ENCODE results near the gene DCX. TPM values are rescaled to one million over a fixed set of nuclear protein-coding genes. Genes with fewer than 3 reads are reported as not detected.

DCX gene
- total RNA-seq (2014; rRNA removed; shearing (Covaris generic)) = 0.06 TPM in 1 of 2 replicates, not detected in the other

DNA sequence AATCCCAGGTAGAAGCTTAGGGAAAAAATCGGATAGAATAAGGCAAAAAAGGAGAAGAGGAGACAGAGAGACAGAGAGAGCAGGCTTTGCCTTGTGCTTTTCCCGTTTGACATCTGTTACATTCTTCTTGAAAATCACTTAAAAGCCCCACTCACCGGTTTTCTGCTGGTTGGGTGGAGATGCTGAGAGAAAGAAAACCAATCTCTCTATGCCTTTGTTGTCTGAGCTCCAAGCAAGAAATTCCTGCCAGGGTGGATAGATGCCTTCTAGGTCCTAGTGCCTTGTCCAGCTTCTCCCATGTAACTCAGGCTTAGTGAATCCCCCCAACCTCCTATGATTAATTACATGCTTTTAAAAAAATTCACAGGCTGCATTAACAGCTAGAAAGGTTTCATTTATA is at the start of gene DCX:
TSS of gene DCX (minus strand) at position 210 of the 400 bp plus-strand sequence. CDS start 1,794 bp downstream, outside the sequence.
- DNase-seq (ENCODE audit: low spot score) = no peak

DNA sequence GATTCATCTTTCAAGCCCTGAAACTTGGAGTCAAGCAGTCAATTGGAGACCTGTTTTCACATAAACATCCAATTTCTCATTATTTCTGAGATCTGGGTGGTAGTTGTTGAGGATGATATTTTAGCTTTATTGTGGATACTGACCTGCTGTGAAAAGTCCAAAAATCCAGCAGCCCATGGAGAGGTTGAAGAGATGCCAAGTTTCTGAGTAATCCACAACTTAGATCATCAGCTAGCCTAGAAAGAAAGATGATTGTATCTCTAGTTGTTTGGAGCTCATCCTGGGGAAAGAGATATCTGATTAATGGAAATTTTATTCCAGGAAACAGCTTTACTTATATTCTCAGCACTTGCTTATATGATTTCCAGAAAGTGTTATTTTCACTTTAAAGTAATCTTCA is 48.6 kb upstream of the DCX start:
- DNase-seq (ENCODE audit: low spot score) = no peak

DNA sequence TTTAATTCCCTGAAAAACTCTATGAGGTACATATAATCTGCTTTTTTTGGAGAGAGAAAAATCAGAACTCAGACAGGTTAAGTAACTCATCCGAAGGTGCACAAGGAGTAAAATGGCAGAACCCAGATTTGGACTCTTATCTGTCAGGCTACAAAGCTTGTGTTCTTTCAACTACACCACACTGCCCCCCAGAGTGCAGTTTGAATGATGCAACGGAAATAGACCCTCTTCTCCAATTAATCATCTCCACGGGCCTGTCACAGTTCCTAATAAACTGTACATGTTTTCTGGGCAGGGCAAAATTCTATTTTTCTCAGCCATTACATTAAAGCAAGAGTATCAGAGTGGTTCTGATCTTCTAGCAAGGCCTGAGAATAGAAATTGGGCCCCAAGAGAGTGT is 35.3 kb upstream of the DCX start:
- DNase-seq (ENCODE audit: low spot score) = peak; percentile 18

GRCh38 chrX:111445485-111445884 is 33.5 kb upstream of the DCX start:
- DNase-seq (ENCODE audit: low spot score) = peak; percentile 50

- DNase-seq (ENCODE audit: low spot score) = peak; percentile 20
These were observed 32.9 kb upstream of the DCX start for GRCh38 chrX:111444881-111445280.

- DNase-seq (ENCODE audit: low spot score) = no peak
These were observed 32.0 kb upstream of the DCX start for GRCh38 chrX:111443946-111444345.

- DNase-seq (ENCODE audit: low spot score) = no peak
These were observed 30.8 kb upstream of the DCX start for GRCh38 chrX:111442791-111443190.

DNA sequence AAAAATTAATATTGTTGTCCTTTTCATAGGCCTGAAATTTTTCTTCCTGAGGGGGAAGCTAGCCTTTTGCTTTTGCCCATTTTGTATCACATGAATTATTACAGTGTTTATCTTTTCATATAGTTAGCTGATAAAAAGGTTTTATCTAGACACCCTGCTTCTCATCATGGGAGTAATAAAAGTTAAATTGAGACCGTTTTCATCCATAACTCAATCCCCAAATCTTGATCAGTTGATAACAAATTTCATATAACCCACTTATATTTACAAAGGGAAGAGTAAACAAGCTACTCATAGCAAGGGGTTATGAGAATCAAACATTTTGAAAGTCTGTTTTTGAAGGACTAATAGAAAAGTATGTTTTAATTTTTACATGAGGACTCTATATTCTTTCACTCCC is 23.5 kb upstream of the DCX start:
- no peak for DNase-seq (ENCODE audit: low spot score)

- no peak for DNase-seq (ENCODE audit: low spot score)
These were observed 19.0 kb upstream of the DCX start for GRCh38 chrX:111431001-111431400.

DNA sequence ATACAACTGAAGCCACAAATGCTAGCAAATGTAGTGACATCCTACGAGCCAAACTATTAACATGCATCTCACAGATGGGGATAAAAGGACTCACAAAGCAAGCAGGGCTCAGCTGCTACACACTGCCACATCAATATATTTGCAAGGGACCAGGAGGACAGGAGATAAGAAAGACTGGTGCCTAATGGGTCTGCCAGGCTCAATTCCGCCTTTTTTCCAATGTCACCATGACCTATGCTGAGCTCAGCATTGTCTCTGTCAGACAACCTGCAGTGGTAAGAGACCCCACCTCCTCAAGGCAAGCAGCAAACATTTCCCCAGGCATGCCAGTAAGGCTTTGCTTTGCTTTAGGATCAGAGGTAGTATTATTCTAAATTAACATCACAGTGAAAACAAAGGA is 435 bp downstream of the DCX start:
- DNase-seq (ENCODE audit: low spot score) = no peak

DNA sequence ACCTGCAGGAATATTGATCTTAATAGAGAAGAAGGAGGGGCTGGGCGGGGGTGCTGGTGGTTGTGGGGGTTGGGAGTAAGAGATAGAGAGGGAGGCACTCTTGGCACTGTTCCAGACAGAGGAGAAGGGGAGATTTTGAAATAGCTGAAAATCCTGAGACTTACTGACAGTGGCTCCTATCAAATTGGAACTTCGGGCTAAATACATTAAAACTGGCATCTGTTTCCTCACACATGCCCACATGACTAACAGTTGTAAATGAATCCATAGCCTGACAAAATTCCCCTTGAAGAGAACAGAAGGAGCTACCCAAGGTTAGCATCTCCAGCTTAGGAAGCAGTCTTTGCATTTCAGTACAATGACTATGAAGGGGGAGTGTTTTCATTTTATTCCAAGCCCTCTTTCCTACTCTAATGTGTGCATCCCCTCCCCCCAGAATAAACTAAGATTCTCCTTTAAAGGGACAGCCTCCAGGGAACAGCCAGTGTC is 1.4 kb downstream of the DCX start:
- no peak for DNase-seq (ENCODE audit: low spot score)

DNA sequence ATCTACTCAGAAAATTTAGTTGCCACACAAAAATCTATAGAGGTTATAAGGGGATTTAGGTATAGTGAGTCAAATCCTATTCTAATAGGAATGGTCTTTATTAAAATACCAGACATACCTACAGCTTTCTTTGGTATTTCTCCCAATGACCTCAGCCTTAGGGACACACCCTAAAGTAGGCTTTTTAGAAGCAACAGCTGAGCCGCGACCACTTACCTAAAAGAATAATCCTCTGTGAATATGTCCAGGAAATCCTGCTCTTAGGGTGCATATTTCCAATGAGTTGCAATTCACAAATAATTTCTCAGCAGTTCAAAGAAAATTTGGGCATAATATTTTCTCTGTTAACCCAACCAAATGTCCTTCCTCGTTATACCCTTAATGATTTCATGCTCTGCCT is 2.7 kb downstream of the DCX start:
- no peak for DNase-seq (ENCODE audit: low spot score)

DNA sequence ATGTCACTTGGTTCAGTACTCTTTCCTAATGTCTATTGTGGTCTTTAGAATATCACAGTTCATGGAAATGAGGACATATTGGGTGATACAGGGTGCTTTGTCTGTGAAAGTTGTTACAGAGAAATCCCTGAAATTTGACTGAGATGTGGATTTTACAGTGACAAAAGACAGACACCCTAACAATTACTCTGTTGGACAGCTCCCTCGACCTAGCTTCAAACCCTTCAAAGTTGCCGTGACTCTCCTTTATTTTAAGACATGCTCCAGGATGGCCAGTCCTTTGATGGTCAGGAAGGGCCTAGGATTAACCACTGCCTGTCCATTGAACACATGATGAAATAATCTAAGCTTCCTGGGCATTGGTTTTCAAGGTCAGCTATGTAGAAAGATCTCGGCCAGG is 4.0 kb downstream of the DCX start:
- no peak for DNase-seq (ENCODE audit: low spot score)

GRCh38 chrX:111402344-111402743 is 9.6 kb downstream of the DCX start:
- no peak for DNase-seq (ENCODE audit: low spot score)

DNA sequence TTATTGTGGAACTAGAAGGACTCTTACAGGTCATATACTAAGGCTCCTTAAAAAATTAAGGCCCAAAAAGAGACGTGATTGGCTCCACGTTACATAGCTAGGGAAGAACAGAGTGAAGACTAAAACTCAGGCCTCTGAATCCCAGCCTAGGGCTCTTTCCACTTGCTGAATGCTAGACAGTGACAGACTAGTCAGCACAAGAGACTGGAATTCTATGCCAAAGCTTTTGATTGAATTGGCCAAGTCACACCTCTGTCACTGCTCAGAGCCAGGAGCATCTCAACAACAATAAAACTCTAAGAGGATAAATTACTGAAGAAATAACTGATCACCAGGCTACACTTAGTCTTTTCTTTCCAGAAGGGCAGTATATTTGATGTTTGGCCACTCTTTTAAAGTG is 16.8 kb downstream of the DCX start:
- no peak for DNase-seq (ENCODE audit: low spot score)

- DNase-seq (ENCODE audit: low spot score) = no peak
These were observed 17.4 kb downstream of the DCX start for GRCh38 chrX:111394569-111394968.

DNA sequence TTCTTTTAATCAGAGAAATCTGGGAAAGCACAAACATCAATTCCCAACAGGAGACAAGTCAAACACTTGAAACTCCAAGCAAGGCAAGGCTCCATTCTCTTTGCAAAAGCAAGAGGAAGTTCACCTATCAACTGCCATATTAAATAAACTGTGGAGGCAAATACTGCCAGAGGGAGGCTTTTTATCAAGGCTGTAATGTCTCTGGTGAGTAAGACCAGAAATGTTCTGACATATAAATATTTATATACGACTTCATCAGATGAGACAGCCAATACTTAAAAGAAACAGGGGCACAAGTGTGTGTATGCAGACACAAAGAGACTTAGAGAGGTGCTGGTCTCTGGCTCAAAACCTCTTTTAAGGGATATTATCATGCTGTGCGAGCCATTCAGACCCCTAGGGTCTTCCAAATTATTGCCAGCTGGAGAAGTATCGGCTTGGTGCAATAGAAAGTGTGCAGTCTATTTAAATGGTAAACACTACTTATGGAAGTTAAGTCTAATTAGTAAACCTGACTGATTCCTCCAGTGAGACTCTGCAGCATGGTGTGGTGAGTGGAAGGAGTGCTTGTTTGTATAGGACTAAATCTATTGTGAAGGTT is 24.4 kb downstream of the DCX start:
- no peak for DNase-seq (ENCODE audit: low spot score)

GRCh38 chrX:111386615-111387233 is 25.3 kb downstream of the DCX start:
- DNase-seq (ENCODE audit: low spot score) = peak; percentile 3

- no peak for DNase-seq (ENCODE audit: low spot score)
These were observed 25.9 kb downstream of the DCX start for GRCh38 chrX:111386077-111386476.

DNA sequence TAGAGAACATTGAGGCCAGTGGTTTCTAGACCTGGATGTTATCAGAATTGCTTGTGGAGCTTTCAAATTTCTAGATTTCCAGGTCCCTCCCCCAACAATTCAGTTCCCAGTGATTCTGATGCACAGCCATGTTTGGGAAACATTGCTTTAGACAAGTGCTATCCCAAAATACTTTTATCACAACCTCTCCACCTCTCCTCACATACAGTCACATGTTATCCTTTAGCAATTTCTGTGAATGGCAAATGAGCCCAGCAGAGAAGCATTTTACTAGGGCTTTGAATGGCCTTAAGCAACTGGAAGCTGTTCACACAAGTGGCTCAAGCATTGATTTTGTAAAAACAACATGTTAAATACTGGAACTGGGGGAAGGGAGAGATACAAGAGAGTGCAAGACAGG is 29.7 kb downstream of the DCX start:
- no peak for DNase-seq (ENCODE audit: low spot score)

- no peak for DNase-seq (ENCODE audit: low spot score)
These were observed 35.0 kb downstream of the DCX start for GRCh38 chrX:111376897-111377578.

- no peak for DNase-seq (ENCODE audit: low spot score)
These were observed 35.5 kb downstream of the DCX start for GRCh38 chrX:111376486-111376885.

DNA sequence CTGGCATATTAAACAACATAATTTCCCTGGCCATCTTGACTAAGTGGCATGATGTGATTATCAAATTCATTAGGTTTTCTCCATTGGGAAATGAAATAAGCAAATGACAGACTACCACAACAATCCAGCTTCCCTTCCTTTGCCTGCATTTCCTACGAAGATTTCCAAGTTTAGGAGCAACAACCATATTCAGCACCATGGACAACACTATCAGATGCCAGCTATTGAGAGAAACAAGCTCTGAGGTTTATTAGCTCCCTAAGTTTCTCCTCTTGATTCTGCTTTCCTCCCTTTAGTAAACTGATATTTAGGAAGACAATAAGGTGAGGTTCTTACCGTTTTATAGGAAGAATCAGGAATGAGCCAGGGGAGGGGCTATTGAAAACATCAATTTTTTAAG is 36.2 kb downstream of the DCX start:
- DNase-seq (ENCODE audit: low spot score) = no peak

Data from H4 (cell line).